NCI-H187 (cell line): ENCODE results near the gene SEMA3A.
"Not testable (repeated sequence)": the region's sequence is repeated elsewhere in the genome, so short reads cannot be mapped to it uniquely, and the experiment has no call there.

ENCODE experiments used
- DNase-seq, 2 experiments: peaks; one replicate each; lab custom pipeline; 2025; lab: John Stamatoyannopoulos, UW

The SEMA3A gene

DNA sequence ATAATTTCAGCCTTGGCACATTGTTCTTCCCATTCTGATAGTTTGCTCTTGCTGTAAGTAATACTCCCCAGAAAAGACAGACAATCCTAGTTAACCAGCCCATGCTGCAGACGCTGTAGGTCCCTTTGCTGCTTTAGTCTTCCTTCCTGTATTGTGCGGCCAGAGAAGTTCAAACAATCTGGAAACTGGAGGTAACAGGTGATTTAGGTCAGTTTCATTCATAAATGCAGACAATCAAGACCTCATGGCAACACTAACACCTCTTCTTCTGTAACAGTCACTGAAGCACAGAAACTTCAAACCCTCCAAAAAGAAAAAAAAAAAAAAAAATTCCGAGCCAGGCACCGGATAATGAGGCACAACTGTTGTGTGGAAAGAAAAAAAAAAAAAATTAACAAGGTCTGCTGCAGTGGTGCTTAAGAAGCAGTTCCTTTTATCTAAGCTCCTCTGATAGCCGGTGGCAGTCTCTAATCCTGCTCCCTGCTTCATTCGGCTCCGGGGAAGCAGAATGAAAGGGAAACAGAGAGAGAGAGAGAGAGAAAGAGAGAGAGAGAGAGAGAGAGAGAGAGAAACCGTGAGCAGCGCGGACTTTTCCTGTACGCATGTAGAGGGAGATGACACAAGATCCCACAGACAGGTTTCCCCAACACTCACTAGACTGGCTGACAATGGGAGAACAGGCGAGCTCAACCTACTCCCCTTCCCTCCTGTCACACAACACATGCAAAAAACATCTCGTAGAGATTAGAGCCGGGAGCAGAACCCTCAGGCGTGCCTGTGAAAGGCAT is at the start of gene SEMA3A:
SEMA3A (minus strand) TSS at position 306 of the 788 bp plus-strand sequence; CDS start at position 103, 203 bp downstream.
- DNase-seq, result peak in 1 of 2 experiments; percentile 30

DNA sequence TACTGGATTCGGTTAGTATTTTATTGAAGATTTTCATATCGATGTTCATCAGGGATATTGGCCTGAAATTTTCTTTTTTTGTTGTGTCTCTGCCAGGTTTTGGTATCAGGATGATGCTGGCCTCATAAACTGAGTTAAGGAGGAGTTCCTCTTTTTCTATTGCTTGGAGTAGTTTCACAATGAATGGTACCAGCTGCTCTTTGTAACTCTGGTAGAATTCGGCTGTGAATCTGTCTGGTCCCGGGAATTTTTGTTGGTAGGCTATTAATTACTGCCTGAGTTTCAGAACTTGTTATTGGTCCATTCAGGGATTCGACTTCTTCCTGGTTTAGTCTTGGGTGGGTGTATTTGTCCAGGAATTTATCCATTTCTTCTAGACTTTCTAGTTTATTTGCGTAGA is 48.4 kb upstream of the SEMA3A start:
- DNase-seq, result not testable (repeated sequence)

- no peak for DNase-seq
Observed at GRCh38 chr7:84238596-84238995, 44.0 kb upstream of the SEMA3A start.

- DNase-seq, result no peak
Observed at GRCh38 chr7:84237533-84238173, 43.1 kb upstream of the SEMA3A start.

- no peak for DNase-seq
Observed at GRCh38 chr7:84236398-84236797, 41.8 kb upstream of the SEMA3A start.

DNA sequence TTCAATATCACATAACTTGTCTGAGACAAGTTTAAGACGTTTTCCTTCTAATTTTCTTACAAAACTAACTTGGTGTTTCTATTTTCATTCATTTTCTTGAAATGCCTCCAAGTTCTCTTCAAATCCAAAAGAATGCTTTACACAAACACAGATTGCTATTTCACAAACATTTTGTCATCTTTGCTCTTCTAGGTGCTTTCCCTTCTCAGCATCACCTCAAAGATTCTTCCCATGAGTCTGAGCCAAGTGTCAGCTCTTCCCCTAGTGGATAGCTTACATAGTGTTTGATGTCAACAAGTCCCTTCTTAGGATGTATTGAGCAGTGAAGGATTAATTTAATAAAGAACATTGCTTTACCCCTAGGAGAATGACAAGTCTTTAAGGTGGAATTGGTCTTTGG is 38.1 kb upstream of the SEMA3A start:
- no peak for DNase-seq

DNA sequence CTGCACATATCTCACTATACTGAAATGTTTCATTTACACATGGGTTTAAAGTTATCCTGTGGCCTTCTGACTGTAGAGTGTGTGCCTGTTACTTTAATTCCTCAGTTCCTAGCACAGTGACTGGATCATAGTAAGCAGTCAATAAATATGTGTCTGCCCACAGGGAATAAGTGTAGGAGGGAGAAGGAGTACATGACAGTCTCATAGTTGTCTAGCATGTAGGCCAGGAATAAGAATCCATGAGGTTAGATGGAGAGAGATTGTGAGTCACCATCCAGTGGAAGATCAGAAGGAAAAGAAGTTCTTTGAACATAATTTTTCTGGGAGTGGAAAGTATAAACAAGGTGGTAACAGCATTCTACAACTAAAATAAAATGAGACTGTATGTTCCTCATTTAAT is 36.6 kb upstream of the SEMA3A start:
- no peak for DNase-seq

DNA sequence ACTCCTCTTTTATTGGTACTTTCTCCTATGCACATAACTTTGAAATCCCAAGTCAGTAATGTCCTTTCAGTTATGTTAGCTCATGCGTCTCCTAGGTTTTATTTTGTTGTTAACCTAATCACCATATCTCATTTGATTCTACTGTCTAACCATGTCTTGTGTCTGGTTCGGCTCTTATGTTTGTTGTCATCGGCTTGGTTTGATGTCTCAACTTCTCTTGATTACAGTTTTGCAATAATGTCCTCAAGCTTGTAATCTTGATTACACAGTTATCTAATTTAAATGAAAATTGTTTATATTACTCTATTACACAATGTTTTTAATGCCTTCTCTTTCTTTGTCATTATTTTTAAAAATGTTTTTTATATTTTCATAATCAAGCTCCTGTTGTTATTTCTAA is 35.9 kb upstream of the SEMA3A start:
- DNase-seq, result no peak

- DNase-seq, result no peak
Observed at GRCh38 chr7:84228526-84228925, 33.9 kb upstream of the SEMA3A start.

GRCh38 chr7:84226759-84227158 is 32.2 kb upstream of the SEMA3A start:
- no peak for DNase-seq

DNA sequence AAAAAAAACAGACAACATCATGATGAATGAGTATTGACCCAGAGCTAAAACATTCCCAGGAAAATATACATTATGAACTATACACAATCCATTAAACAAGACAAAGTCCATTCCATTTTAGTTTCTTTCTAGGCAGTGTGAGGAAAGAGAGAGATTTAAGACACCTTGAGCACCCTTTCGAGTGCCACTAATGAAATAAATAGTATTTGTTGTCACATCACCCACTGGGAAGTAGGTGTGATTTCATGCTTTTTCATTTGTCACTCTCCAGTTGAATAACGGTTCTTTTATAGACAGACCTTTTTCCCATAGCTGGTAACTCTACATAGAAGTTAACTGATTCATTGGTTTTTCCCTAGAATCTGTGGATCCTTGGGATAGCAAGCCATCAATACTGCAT is 29.9 kb upstream of the SEMA3A start:
- DNase-seq, result no peak

DNA sequence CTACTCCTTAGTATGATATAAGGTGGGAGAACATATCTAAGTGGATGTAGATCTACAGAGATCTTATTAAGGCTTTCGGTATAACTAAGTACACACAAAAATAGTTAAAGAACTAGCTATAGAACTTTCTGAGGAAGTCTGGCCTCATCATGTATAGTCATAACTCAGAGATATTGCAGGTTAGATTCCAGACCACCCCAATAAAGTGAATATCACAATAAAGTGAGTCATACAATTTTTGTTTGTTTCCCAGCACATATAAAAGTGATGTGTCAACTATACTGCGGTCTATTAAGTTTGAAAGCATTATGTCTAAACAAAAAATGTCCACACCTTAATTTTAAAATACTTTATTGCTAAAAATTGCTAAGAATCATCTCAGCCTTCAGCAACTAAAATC is 24.7 kb upstream of the SEMA3A start:
- no peak for DNase-seq

GRCh38 chr7:84218681-84219080 is 24.1 kb upstream of the SEMA3A start:
- DNase-seq, result no peak

DNA sequence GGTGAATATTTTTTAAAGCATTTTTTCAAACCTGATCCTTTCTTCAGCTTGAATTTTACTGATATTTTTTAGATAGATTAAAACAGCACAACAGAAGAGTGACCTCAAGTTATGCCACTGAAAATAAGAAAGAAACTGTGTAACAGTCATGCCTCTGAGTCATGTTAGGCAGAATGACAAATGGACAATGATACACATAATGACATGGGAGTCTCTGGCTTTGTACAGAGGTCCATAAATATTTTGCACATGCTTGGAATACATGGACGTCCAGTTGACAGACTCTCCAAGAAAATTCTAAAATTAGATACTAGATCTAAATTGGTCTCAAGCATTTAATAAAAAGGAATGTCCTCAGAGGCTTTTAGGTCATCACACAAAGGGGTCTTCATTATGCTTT is 21.9 kb upstream of the SEMA3A start:
- DNase-seq, result no peak

- DNase-seq, result not testable (repeated sequence)
Observed at GRCh38 chr7:84214757-84215156, 20.2 kb upstream of the SEMA3A start.

DNA sequence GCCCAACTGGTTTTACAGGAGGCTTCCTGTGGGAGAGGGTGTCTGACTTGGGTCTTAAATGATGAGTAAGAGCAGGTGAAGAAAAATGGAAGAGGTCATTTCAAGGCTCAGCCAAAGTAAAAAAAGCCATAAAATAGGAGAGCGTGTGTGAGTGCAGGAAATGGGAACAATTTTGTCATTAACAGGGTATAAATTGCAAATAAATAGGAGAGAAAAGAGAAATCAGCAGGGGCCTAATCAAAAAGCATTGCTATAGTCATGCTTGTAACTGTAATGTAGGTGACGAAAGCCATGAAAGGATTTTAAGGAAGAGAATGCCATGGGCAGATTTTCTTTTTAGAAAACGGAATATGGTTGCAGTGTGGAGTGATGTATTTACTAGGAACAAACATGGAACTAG is 15.7 kb upstream of the SEMA3A start:
- no peak for DNase-seq

DNA sequence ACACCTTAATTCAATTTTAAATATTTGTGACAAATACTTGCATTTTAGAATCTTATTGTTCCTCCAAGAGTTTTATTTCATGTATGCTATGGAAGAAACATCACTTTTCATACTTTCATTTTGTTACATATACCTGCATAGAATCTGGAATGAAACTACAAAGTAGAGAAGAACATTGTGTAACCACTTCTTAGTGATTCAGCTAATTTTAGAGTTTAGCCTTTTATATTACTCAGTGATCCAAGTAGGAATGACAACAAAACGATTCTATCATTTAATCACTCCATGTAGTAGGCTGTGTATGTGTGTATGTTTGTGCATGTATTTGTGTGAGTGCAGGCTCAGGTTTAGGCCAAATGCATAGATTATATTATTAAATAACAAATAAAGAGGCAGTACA is 14.4 kb upstream of the SEMA3A start:
- no peak for DNase-seq

DNA sequence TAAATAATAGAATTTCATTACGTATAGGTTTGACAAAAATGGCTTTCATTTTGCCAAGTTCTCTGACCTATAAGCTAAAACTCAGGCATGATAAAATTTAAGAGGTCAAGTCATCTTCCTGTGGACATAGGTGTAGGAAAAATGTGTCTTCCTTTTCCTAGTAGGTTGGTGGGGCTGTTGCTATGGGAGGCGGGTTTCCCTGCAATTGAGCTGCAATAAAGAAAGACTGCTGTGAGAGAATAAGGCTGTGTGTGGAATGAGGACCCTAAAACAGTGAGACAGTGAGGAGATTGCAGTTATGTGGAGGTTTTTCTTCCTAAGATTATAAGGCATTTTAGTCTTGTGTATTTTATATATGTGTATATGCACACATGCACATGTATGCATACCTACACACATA is 13.0 kb upstream of the SEMA3A start:
- no peak for DNase-seq

- no peak for DNase-seq
Observed at GRCh38 chr7:84207025-84207424, 12.4 kb upstream of the SEMA3A start.

- DNase-seq, result no peak
Observed at GRCh38 chr7:84204655-84205054, 10.1 kb upstream of the SEMA3A start.

- DNase-seq, result no peak
Observed at GRCh38 chr7:84202855-84203254, 8.3 kb upstream of the SEMA3A start.

DNA sequence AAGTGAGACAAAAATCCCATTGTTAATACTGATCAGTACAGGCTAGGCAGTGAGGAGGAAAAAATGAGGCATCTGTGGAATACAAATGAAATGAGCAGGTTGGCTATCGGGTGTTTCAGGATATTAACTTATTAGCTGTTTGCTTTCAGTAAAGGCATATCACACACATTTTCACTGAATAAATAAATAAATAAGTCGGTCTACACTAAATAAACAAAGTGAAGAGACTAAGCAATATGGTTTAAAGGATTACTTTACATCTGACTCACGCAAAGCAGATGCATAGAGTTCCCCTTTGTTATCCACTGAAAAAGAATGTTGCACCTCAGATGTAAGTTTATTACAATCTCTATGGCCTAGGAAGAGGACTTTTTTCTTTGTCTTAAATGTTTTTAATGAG is 6.3 kb upstream of the SEMA3A start:
- DNase-seq, result no peak

GRCh38 chr7:84199216-84199615 is 4.6 kb upstream of the SEMA3A start:
- DNase-seq, result no peak

DNA sequence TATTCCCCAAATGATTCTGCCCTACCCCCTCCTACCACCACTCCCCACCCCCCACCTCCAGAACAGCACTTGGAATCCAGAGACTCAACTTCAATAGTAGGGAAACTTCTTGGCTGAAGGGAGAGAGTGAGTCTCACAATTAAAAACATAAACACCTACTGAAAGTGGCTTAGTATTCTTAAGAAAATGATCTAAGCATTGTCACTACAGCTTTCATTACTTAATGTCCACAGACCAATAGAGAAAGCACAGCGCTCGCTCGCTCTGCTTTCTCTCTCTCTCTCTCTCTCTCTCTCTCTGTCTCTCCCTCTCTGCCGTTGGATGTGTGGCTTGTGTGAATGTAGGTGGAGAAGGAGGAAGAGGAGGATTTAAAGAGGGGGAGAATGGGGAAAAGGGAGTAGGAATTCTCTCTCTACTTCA is 1.5 kb upstream of the SEMA3A start:
- no peak for DNase-seq
